Liver (tissue), 9 donors: ENCODE results near the gene COG4. TPM values are rescaled to one million over a fixed set of nuclear protein-coding genes. Genes with fewer than 3 reads are reported as not detected.

Source experiments
- DNase-seq: peaks from one replicate; pipeline ENCODE4 v3.0.0-alpha.2; 2017; ENCODE audit warnings: low spot score
- H3K27ac ChIP-seq, 2 donors: one replicate each; pipeline ENCODE4 v1.7.0; 2013; ENCODE audit warnings: inconsistent platforms in 2 of 2, low read length in 2 of 2, control low read depth in 1 of 2, low read depth in 1 of 2, mild to moderate bottlenecking in 1 of 2
- H3K27me3 ChIP-seq, 4 donors: one replicate each; pipeline versions ENCODE4 v1.6.1 to v1.7.0; 2013; ENCODE audit warnings: low read length in 3 of 4, inconsistent platforms in 1 of 4, mild to moderate bottlenecking in 1 of 4, moderate library complexity in 1 of 4; ENCODE audit not compliant: control insufficient read depth in 4 of 4, insufficient read depth in 4 of 4
- H3K36me3 ChIP-seq, 4 donors: one replicate each; pipeline versions ENCODE4 v1.6.1 to v1.7.0; 2013; ENCODE audit warnings: low read length in 3 of 4, mild to moderate bottlenecking in 3 of 4, low read depth in 1 of 4, moderate library complexity in 1 of 4; ENCODE audit not compliant: control insufficient read depth in 4 of 4, insufficient read depth in 3 of 4
- H3K4me1 ChIP-seq, 4 donors: one replicate each; pipeline versions ENCODE4 v1.6.1 to v1.7.0; 2013; ENCODE audit warnings: low read length in 3 of 4, mild to moderate bottlenecking in 3 of 4, moderate library complexity in 1 of 4; ENCODE audit not compliant: control insufficient read depth in 4 of 4, insufficient read depth in 4 of 4
- H3K4me3 ChIP-seq, 3 donors: one replicate each; pipeline versions ENCODE4 v1.6.1 to v1.7.0; 2013; ENCODE audit warnings: low read length in 3 of 3, control low read depth in 1 of 3, low read depth in 1 of 3, mild to moderate bottlenecking in 1 of 3
- H3K9ac ChIP-seq, 2 donors: one replicate each; pipeline ENCODE4 v1.7.0; 2013; ENCODE audit warnings: low read length in 2 of 2, mild to moderate bottlenecking in 2 of 2, moderate library complexity in 2 of 2, control low read depth in 1 of 2, low read depth in 1 of 2
- H3K9me3 ChIP-seq, 4 donors: one replicate each; pipeline versions ENCODE4 v1.6.1 to v1.7.0; 2013; ENCODE audit warnings: low read length in 3 of 4; ENCODE audit not compliant: control insufficient read depth in 4 of 4
- EGR1 ChIP-seq, 2 donors: IDR thresholded peaks; 2 replicates each; pipeline ENCODE4 v1.6.1; 2016 to 2018; ENCODE audit warnings: antibody characterized with exemption in 2 of 2, low read depth in 2 of 2
- FOXA1 ChIP-seq: IDR thresholded peaks from 2 replicates; pipeline ENCODE4 v1.6.1; 2016; ENCODE audit warnings: antibody characterized with exemption
- FOXA2 ChIP-seq: IDR thresholded peaks from 2 replicates; pipeline ENCODE4 v1.6.1; 2016; ENCODE audit warnings: antibody characterized with exemption
- GABPA ChIP-seq, 2 donors: IDR thresholded peaks in 1 of 2; conservative IDR thresholded peaks in 1 of 2; 2 replicates each; pipeline ENCODE4 v1.6.1; 2016; ENCODE audit warnings: antibody characterized with exemption in 2 of 2, mild to moderate bottlenecking in 1 of 2, moderate library complexity in 1 of 2
- HNF4G ChIP-seq: IDR thresholded peaks from 2 replicates; pipeline ENCODE4 v1.6.1; 2016; ENCODE audit warnings: antibody characterized with exemption
- JUND ChIP-seq, 2 donors: IDR thresholded peaks; 2 replicates each; pipeline ENCODE4 v1.6.1; 2016; ENCODE audit warnings: antibody characterized with exemption in 2 of 2
- NR2F2 ChIP-seq: IDR thresholded peaks from 2 replicates; pipeline ENCODE4 v1.6.1; 2016; ENCODE audit warnings: antibody characterized with exemption
- RAD21 ChIP-seq, 2 donors: IDR thresholded peaks; 2 replicates each; pipeline ENCODE4 v1.6.1; 2016; ENCODE audit warnings: antibody characterized with exemption in 2 of 2, mild to moderate bottlenecking in 2 of 2
- RXRA ChIP-seq, 2 donors: IDR thresholded peaks; 2 replicates each; pipeline ENCODE4 v1.6.1; 2017 to 2018; ENCODE audit warnings: antibody characterized with exemption in 2 of 2, mild to moderate bottlenecking in 1 of 2
- TAF1 ChIP-seq: conservative IDR thresholded peaks from 2 replicates; pipeline ENCODE4 v1.6.1; 2016; ENCODE audit warnings: antibody characterized with exemption, mild to moderate bottlenecking
- YY1 ChIP-seq: IDR thresholded peaks from 2 replicates; pipeline ENCODE4 v1.6.1; 2016; ENCODE audit warnings: antibody characterized with exemption, mild to moderate bottlenecking
- WGBS: extraction: QIAGEN DNeasy Blood & Tissue Kit; methylation state at CpG from one replicate; pipeline ENCODE4 v1.1.7; 2013; 5-methylcytosine and 5-hydroxymethylcytosine counted together
- polyA plus RNA-seq, 2 donors: library from polyadenylated mRNA; stranded (reverse) in 1 of 2; unstranded in 1 of 2; fragments of 200-250 nt in 1 of 2; fragments of >200 nt in 1 of 2; fragmentation: Nextera tagmentation in 1 of 2; extraction: Ambion mirVana in 1 of 2; gene quantifications; one replicate each; pipeline versions ENCODE4 v1.2.1 to v1.2.3, GENCODE V29; 2013 to 2015
- total RNA-seq, 2 donors: library from RNA; depleted of rRNA; stranded (reverse); fragments of >200 nt; gene quantifications; one replicate each; pipeline ENCODE4 v1.2.3, GENCODE V29; 2014
- TF ChIP-seq, protein P1 (sequence below): IDR thresholded peaks from 2 replicates; pipeline ENCODE4 v1.6.1; 2016; ENCODE audit warnings: antibody characterized with exemption
- TF ChIP-seq, protein P2 (sequence below): IDR thresholded peaks from 2 replicates; pipeline ENCODE4 v1.6.1; 2016; ENCODE audit warnings: antibody characterized with exemption, mild to moderate bottlenecking
- TF ChIP-seq, protein P3 (sequence below): fragments of 150-350 bp; IDR thresholded peaks from 2 replicates; pipeline ENCODE4 v1.5.1; 2017; ENCODE audit warnings: improper control_type of control experiment, low read depth, low read length; ENCODE audit not compliant: missing input control
- TF ChIP-seq, protein P4 (sequence below): IDR thresholded peaks from 2 replicates; pipeline ENCODE4 v1.6.1; 2016; ENCODE audit warnings: antibody characterized with exemption
- TF ChIP-seq, protein P5 (sequence below): IDR thresholded peaks from 2 replicates; pipeline ENCODE4 v1.6.1; 2016; ENCODE audit warnings: antibody characterized with exemption
- donor health status: healthy.
- donor health status: healthy.
- donor health status: healthy.
- donor health status: healthy.
- donor health status: healthy.

Gene COG4
- total and polyA plus RNA-seq, 4 donors, result 15.3 to 59.5 (median 27.2) TPM

DNA sequence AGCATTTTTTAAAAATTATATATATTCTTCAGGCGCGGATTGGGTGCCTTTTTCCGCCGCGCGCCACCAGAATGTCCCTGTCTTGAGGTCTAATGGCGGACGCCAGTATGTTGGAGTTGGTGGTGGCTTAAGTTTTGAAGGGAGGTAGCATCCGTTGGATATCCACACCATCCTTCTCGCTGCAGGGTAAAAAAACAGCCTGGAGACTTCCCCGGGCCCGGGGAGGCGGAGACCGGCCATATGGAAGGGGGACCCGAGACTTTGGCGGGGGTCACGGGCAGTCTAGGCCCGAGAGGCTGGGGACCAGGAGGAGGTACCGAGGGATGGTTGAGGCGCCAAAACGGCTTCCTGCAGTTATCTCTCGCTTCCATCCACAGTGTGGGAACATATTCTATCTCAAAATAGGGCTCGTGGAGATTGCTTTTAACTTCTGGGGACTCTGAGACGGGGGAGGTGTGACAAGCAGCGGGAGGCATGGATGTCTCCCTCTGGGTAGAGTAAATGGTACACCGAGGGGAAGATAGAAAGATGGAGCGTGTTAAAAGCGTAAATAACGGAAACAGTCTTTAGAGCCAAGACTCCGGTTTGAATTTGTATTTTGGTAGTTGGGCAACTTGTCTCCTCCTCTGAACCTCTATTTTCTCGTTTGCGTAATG is 517 bp upstream of the COG4 start, which contains the start of gene SF3B3:
Gene SF3B3 (plus strand): TSS at position 74 of the 656 bp plus-strand sequence. CDS start 2,841 bp downstream, outside the sequence.
- H3K9ac ChIP-seq, result peak within 1 kb of the TSS; percentile 97 to 100
- H3K27ac ChIP-seq, result peak within 1 kb of the TSS; percentile 81 to 92
- no peak for TF ChIP-seq JUND (IDR thresholded peaks at IDR 0.05)
- peak; percentile 91 for TF ChIP-seq TAF1
- no peak for TF ChIP-seq RAD21 (IDR thresholded peaks at IDR 0.05)
- TF ChIP-seq, protein P1, sequence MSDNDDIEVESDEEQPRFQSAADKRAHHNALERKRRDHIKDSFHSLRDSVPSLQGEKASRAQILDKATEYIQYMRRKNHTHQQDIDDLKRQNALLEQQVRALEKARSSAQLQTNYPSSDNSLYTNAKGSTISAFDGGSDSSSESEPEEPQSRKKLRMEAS, result peak; percentile 18
- TF ChIP-seq, protein P2, sequence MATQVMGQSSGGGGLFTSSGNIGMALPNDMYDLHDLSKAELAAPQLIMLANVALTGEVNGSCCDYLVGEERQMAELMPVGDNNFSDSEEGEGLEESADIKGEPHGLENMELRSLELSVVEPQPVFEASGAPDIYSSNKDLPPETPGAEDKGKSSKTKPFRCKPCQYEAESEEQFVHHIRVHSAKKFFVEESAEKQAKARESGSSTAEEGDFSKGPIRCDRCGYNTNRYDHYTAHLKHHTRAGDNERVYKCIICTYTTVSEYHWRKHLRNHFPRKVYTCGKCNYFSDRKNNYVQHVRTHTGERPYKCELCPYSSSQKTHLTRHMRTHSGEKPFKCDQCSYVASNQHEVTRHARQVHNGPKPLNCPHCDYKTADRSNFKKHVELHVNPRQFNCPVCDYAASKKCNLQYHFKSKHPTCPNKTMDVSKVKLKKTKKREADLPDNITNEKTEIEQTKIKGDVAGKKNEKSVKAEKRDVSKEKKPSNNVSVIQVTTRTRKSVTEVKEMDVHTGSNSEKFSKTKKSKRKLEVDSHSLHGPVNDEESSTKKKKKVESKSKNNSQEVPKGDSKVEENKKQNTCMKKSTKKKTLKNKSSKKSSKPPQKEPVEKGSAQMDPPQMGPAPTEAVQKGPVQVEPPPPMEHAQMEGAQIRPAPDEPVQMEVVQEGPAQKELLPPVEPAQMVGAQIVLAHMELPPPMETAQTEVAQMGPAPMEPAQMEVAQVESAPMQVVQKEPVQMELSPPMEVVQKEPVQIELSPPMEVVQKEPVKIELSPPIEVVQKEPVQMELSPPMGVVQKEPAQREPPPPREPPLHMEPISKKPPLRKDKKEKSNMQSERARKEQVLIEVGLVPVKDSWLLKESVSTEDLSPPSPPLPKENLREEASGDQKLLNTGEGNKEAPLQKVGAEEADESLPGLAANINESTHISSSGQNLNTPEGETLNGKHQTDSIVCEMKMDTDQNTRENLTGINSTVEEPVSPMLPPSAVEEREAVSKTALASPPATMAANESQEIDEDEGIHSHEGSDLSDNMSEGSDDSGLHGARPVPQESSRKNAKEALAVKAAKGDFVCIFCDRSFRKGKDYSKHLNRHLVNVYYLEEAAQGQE, result peak; percentile 55
- TF ChIP-seq, protein P3, sequence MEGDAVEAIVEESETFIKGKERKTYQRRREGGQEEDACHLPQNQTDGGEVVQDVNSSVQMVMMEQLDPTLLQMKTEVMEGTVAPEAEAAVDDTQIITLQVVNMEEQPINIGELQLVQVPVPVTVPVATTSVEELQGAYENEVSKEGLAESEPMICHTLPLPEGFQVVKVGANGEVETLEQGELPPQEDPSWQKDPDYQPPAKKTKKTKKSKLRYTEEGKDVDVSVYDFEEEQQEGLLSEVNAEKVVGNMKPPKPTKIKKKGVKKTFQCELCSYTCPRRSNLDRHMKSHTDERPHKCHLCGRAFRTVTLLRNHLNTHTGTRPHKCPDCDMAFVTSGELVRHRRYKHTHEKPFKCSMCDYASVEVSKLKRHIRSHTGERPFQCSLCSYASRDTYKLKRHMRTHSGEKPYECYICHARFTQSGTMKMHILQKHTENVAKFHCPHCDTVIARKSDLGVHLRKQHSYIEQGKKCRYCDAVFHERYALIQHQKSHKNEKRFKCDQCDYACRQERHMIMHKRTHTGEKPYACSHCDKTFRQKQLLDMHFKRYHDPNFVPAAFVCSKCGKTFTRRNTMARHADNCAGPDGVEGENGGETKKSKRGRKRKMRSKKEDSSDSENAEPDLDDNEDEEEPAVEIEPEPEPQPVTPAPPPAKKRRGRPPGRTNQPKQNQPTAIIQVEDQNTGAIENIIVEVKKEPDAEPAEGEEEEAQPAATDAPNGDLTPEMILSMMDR, result no peak
- TF ChIP-seq, protein P4, sequence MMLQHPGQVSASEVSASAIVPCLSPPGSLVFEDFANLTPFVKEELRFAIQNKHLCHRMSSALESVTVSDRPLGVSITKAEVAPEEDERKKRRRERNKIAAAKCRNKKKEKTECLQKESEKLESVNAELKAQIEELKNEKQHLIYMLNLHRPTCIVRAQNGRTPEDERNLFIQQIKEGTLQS, result peak; percentile 8
- TF ChIP-seq FOXA2, result no peak
- no peak for TF ChIP-seq FOXA1
- no peak for TF ChIP-seq EGR1 (IDR thresholded peaks at IDR 0.05; ENCODE audit: low read depth in 2 of 2)
- TF ChIP-seq RXRA (IDR thresholded peaks at IDR 0.05), result peak in 1 of 2 donors; percentile 31
- peak; percentile 99 for TF ChIP-seq YY1
- TF ChIP-seq HNF4G, result no peak
- peak; percentile 33 to 83 for TF ChIP-seq GABPA (IDR thresholded peaks at IDR 0.05 in 1 of 2, conservative IDR thresholded peaks at IDR 0.05 in 1 of 2)
- TF ChIP-seq NR2F2, result no peak
- TF ChIP-seq, protein P5, sequence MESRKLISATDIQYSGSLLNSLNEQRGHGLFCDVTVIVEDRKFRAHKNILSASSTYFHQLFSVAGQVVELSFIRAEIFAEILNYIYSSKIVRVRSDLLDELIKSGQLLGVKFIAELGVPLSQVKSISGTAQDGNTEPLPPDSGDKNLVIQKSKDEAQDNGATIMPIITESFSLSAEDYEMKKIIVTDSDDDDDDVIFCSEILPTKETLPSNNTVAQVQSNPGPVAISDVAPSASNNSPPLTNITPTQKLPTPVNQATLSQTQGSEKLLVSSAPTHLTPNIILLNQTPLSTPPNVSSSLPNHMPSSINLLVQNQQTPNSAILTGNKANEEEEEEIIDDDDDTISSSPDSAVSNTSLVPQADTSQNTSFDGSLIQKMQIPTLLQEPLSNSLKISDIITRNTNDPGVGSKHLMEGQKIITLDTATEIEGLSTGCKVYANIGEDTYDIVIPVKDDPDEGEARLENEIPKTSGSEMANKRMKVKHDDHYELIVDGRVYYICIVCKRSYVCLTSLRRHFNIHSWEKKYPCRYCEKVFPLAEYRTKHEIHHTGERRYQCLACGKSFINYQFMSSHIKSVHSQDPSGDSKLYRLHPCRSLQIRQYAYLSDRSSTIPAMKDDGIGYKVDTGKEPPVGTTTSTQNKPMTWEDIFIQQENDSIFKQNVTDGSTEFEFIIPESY, result no peak
- H3K4me3 ChIP-seq, result peak within 1 kb of the TSS; percentile 85 to 100 (median 100)
- H3K36me3 ChIP-seq, result peaks cover 2 to 11% (median 10%) of the 10 kb centered on the region in 4 donors
- under 1% methylated on average over 32 of the region's 32 CpGs for WGBS
- H3K27me3 ChIP-seq, result no peaks in the 10 kb centered on the region
- DNase-seq, result peak; percentile 76
- H3K9me3 ChIP-seq, result no peaks in the 10 kb centered on the region
- H3K4me1 ChIP-seq, result peaks cover 1 to 31% (median 20%) of the 10 kb centered on the region in 4 donors
